ENCODE results near the gene HUS1.

DNA sequence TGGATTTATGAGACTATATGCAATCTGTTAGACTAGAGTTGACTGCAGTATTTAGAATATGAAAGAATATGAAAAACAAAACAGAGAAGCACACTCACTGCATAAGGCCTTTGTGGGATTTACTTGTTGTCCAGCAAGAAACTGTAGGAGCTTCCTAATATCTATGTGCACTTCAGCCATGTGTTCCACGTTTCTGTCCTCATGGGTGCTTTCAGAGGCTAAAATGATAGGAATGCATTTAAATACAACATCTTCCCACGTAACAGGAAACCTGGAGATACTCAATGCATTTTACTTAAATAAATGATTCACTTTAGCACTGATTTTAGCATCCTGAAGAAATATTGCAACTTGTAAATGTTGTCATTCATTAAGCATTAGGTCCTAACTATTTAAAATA is 11.7 kb downstream of the HUS1 start:
- TF ChIP-seq, protein P1, sequence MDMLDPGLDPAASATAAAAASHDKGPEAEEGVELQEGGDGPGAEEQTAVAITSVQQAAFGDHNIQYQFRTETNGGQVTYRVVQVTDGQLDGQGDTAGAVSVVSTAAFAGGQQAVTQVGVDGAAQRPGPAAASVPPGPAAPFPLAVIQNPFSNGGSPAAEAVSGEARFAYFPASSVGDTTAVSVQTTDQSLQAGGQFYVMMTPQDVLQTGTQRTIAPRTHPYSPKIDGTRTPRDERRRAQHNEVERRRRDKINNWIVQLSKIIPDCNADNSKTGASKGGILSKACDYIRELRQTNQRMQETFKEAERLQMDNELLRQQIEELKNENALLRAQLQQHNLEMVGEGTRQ (IDR thresholded peaks at IDR 0.05; ENCODE audit: low read depth, low read length), result no peak
- no peak for TF ChIP-seq RFX5 (IDR thresholded peaks at IDR 0.05; ENCODE audit: low read depth, low read length)
